DMS 273 (cell line): ENCODE data around the gene GALNT10.

ENCODE experiments used
- DNase-seq: peaks from one replicate; lab custom pipeline; 2025; ENCODE audit not compliant: unreplicated experiment; lab: John Stamatoyannopoulos, UW

Gene GALNT10

GRCh38 chr5:154400678-154401077 lies 210.1 kb downstream of the GALNT10 start:
- no peak for DNase-seq

GRCh38 chr5:154401355-154401754 lies 210.8 kb downstream of the GALNT10 start:
- no peak for DNase-seq

DNA sequence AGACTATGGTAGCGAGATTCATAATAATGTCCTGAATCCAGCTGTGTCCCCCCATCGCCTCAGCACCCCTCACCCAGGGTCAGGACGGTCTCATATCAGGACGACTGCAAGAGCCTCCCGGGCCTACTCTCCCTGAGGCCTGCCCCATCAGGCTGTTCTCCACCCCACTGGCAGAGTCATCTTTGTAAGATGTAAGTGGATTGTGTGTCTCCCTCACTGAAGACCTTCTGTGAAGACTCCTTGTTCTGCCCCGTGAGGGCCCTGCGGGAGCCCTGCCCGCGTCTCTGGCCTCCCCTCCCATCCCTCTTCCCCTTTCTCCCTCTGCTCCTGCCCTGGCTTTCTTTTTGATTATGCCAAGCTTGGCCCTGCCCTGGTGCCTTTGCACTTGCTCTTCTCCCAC lies 211.4 kb downstream of the GALNT10 start:
- no peak for DNase-seq

GRCh38 chr5:154402611-154403010 lies 212.1 kb downstream of the GALNT10 start:
- DNase-seq, result no peak

- DNase-seq, result no peak
These were observed 212.7 kb downstream of the GALNT10 start for GRCh38 chr5:154403234-154403633.

GRCh38 chr5:154403776-154404387 lies 213.3 kb downstream of the GALNT10 start:
- DNase-seq, result no peak

DNA sequence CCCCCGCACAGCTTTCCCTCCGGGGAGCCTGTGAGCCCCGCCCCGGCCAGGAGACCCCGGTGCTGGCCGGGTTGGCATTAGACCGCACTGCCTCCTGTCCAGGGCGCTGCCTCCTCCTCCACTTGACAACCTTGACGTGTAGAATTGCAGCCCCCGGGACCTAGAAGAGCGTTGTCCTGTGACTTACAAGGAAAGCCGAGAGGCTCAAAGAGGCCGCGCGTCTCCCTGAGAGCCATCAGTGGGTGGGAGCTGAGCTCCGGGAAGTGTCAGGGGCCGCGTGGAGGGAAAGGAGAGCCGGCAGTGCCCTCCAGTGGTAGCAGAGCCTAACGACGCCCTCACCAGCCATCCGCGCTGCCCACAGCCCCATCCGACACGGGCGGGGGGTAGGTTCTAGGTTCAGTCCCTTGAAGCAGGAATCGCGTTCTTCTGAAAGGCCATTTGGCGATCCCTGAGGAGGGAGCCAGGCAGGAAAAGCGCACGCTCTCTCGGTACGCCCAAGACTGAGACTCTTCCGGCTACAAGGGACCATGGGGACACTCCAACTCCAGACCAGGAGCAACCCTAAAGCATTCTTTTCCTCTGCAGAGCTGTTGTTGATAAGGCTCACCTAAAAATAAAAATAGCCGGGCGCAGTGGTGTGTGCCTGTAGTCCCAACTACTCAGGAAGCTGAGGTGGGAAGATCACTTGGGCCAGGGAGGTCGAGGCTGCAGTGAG lies 214.7 kb downstream of the GALNT10 start:
- peak; percentile 92 for DNase-seq

DNA sequence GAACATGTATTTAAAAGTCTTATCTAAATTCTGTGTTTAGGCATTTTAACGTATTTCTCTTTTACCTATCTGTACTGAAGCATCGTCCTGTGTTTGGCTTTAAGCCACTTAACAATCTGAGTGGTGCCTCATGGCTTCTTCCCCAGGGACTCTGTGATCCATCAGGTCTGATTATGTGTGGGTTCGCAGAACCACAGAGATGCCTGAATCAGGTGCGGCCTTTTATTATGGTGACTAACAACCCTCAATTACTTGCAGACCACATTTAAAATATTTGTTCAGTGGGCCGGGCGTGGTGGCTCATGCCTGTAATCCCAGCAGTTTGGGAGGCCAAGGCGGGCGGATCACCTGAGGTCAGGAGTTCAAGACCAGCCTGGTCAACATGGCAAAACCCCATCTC lies 215.7 kb downstream of the GALNT10 start:
- no peak for DNase-seq

DNA sequence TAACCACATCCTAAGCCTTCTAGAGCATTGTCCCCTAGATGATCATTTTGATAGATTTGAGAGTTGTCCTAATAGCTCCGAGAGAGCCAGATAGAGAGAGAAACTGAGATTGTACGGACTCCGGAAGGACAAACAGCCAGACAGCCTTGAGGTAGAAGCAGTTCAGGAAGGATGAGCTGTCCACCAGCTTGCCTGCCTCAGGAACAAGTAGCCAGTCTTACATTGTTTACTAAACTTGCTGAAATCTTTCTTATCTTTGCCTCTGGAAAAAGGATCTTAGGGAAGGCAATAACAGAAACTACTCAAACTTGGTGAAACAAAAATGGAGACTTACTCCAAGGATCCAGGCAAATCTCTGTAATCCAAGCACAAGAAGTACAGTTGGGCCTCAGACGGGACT lies 216.3 kb downstream of the GALNT10 start:
- no peak for DNase-seq

- DNase-seq, result no peak
These were observed 218.3 kb downstream of the GALNT10 start for GRCh38 chr5:154408811-154409210.

DNA sequence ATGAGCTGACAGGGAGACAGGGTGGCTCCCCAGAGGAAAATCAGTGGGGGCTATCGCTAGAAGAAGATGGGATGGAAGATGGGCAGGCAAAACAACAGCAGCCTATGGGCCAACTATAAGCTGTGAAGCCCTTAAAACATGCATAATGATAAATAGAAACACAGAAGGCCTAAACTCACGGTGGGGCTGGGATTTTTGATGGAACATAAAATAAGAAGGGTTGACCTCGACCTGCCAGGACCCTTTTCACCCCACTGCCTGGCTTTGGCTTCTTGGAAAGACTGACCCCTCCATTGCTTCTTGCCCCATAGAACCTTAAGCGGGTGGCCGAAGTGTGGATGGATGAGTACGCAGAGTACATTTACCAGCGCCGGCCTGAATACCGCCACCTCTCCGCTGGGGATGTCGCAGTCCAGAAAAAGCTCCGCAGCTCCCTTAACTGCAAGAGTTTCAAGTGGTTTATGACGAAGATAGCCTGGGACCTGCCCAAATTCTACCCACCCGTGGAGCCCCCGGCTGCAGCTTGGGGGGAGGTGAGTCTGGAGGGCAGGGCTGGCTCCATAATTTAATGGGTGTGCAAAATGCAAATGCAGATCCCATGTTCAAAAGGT lies 218.8 kb downstream of the GALNT10 start:
- no peak for DNase-seq

GRCh38 chr5:154410008-154410407 lies 219.5 kb downstream of the GALNT10 start:
- DNase-seq, result no peak

- no peak for DNase-seq
These were observed 220.3 kb downstream of the GALNT10 start for GRCh38 chr5:154410786-154411185.

DNA sequence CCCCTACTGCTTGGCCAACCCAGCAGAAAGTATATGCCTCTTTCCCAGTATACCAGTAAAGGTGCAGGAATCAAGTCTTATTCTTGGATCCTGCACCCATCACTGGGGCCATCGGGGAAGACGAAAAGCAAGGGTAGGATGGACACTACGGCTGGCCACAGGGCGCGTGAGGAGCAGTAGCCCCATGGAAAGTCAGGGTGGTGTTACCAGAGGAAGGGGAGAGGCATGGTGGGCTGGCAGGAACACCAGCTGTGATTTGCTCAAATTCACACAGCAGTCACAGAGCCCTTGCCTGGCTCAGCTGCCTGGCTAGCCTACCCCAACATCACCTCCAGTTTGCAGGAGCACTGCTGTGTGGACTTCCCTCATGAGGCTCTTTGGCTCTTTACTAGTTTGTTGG lies 220.8 kb downstream of the GALNT10 start:
- no peak for DNase-seq

GRCh38 chr5:154412316-154412715 lies 221.8 kb downstream of the GALNT10 start:
- DNase-seq, result no peak

DNA sequence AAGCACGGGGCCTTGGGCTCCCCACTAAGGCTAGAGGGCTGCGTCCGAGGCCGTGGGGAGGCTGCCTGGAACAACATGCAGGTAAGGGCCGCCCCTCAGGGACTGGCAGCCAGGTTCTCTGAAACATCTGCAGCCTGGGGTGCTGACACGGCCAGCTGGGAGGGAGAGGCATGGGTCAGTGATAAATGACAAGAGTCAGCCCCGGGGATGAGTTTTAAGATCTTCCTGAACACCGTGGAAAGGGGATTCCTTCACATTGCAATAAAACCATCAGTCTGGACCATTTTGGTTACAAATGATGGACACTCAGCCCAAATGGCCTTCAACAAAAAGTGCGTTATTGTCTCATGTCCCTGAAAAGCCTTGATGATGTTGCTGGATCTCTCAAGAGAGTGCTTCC lies 222.4 kb downstream of the GALNT10 start:
- no peak for DNase-seq

GRCh38 chr5:154415114-154415513 lies 224.6 kb downstream of the GALNT10 start:
- no peak for DNase-seq

DNA sequence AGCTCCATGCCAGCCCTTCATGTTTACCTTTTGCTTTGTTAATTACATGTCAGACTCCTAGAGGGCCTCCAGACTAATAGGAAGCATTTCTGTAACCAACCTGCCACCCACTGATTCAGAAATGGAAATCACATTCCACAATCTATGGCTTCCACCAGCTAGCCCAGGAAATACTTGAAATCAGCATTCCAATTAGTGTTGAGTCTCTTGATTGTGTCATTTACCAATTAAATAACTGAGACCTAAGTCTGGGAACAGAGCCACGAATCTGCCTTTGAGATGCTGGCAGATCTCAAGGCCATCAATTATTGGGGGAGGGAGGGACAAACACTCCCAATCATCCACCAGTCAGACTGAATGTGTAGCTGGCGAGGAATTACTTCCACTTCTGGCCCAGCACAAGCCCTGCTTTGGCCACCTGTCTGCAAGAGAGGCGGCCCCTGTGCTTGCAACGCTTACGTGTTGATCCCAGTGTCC lies 227.8 kb downstream of the GALNT10 start:
- DNase-seq, result no peak

- DNase-seq, result no peak
These were observed 228.7 kb downstream of the GALNT10 start for GRCh38 chr5:154419236-154419635.

GRCh38 chr5:154421868-154422267 lies 231.3 kb downstream of the GALNT10 start:
- peak; percentile 48 for DNase-seq

GRCh38 chr5:154422298-154422697 lies 231.8 kb downstream of the GALNT10 start:
- no peak for DNase-seq

DNA sequence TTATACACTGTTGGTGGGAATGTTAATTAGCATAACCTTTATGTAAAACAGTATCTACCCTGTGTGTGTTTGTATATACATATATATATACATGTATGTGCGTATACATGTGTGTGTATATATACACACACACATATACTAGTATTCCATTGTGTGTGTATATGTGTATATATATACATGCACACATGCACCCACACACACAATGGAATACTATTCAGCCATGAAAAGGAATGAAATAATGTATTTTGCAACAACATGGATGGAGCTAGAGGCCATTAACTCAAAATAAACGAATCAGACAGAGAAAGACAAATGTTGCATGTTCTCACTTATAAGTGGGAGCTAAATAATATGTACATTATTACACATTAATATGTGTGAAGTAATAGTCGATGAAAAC lies 237.7 kb downstream of the GALNT10 start:
- DNase-seq, result no peak
